Pancreas (tissue), 10 donors: ENCODE results near the gene ASIC2. TPM values are rescaled to one million over a fixed set of nuclear protein-coding genes. Genes with fewer than 3 reads are reported as not detected.

ENCODE experiments used
- ATAC-seq, 4 donors: fragments of 200-7000 bp; cut with Tn5 transposase; one replicate each; pipeline versions ENCODE4 v1.8.0 to v1.9.1; 2020; ENCODE audit warnings: mild to moderate bottlenecking in 4 of 4, moderate library complexity in 4 of 4
- DNase-seq, 6 donors: peaks; one replicate each; pipeline ENCODE4 v3.0.0-alpha.2; 2020
- FAIRE-seq: peaks from 2 replicates; lab custom pipeline; 2012; peaks lifted over from hg19 to GRCh38; lab: Jason Lieb, UNC
- H3K27ac ChIP-seq, 4 donors: fragments of 200-600 bp; sonication (generic); 1 replicate in 3 of 4; 2 replicates in 1 of 4; pipeline versions ENCODE4 v1.5.0 to v1.8.0; 2020
- H3K27me3 ChIP-seq, 4 donors: fragments of 200-600 bp; one replicate each; pipeline ENCODE4 v1.8.0; 2021
- H3K36me3 ChIP-seq, 3 donors: fragments of 200-600 bp; sonication (generic) in 1 of 3; one replicate each; pipeline versions ENCODE4 v1.5.0 to v1.8.0; 2020 to 2021
- H3K4me1 ChIP-seq, 3 donors: fragments of 200-600 bp; one replicate each; pipeline ENCODE4 v1.8.0; 2021
- H3K4me3 ChIP-seq, 4 donors: fragments of 200-600 bp; sonication (generic) in 2 of 4; one replicate each; pipeline versions ENCODE4 v1.5.0 to v1.8.0; 2020 to 2021
- H3K9me3 ChIP-seq, 4 donors: fragments of 200-600 bp; one replicate each; pipeline ENCODE4 v1.8.0; 2021
- WGBS, 2 donors: extraction: QIAGEN DNeasy Blood & Tissue Kit; methylation state at CpG; one replicate each; pipeline ENCODE4 v1.1.7; 2013; 5-methylcytosine and 5-hydroxymethylcytosine counted together
- intact Hi-C, 3 donors: fragments of 100-400 bp; cut with DNase I; formaldehyde crosslinking; loops; one replicate each; pipeline versions ENCODE4 v1.11.1 to v1.14.2; 2022
- polyA plus RNA-seq, 2 donors: library from polyadenylated mRNA; stranded (reverse); fragments of 200-250 nt; gene quantifications; one replicate each; pipeline ENCODE4 v1.2.3, GENCODE V29; 2013
- total RNA-seq, 6 donors: library from RNA; stranded (reverse); fragmentation: NEBNext Ultra II Directional in 4 of 6; extraction: Animal tissue kit (Norgen Biotek cat#: 25700) in 4 of 6; gene quantifications; one replicate each; pipeline versions ENCODE4 v1.2.1 to v1.2.4, GENCODE V29; 2021 to 2023
- TF ChIP-seq, protein P1 (sequence below), 4 donors: fragments of 200-600 bp; sonication (generic) in 3 of 4; IDR thresholded peaks; one replicate each; pipeline versions ENCODE4 v1.5.0 to v1.8.0; 2021; ENCODE audit warnings: antibody characterized with exemption in 4 of 4
- donor health status: healthy with polysubstance abuse.
- donor health status: DM: no; HTN: no; CAD: no; lungs with moderate emphysema.
- donor health status: DM: no; HTN: no; CAD: no.
- donor health status: control.
- donor health status: control.
- donor health status: Bipolar disorder and iron deficiency.
- donor health status: DM: yes; HTN: yes; CAD: no.
- donor health status: DM: no; HTN: no; CAD: no.
- donor health status: DM: no; HTN: no; CAD: no.
- donor health status: DM: yes; HTN: yes; CAD: no.

Gene ASIC2
- total and polyA plus RNA-seq, 8 donors, result 0.09 to 0.14 (median 0.09) TPM; not detected in 5

DNA sequence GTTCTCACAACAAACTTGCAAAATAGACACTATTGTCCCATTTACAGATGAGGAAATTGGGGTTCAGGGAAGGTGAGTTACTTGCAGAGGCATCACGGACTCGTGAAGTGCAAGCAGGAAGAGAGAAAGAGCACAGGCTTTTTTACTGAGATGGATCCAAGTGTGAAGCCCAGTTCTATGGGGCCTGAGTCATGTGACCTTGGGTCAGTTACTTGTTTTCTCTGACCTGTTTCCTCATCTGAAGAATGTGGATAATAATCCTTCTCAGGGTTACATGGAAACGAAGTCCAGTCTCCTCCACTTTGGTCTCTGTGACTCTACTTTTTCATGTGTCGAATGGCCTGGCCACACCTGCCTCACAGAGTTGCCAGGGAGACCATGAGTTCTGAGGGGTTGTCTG lies 167.0 kb downstream of the ASIC2 start:
- H3K36me3 ChIP-seq, result no peaks in the 10 kb centered on the region
- H3K27me3 ChIP-seq, result no peaks in the 10 kb centered on the region
- no peaks in the 10 kb centered on the region for H3K9me3 ChIP-seq
- intact Hi-C loops, result no loop called here
- WGBS, 2 donors, result 65 to 76% methylated on average over 4 of the region's 4 CpGs
- FAIRE-seq, result no peak
- DNase-seq, result no peak
- H3K4me3 ChIP-seq, result no peak overlapping the region
- ATAC-seq, result no peak
- H3K27ac ChIP-seq, result no peak overlapping the region
- TF ChIP-seq, protein P1, sequence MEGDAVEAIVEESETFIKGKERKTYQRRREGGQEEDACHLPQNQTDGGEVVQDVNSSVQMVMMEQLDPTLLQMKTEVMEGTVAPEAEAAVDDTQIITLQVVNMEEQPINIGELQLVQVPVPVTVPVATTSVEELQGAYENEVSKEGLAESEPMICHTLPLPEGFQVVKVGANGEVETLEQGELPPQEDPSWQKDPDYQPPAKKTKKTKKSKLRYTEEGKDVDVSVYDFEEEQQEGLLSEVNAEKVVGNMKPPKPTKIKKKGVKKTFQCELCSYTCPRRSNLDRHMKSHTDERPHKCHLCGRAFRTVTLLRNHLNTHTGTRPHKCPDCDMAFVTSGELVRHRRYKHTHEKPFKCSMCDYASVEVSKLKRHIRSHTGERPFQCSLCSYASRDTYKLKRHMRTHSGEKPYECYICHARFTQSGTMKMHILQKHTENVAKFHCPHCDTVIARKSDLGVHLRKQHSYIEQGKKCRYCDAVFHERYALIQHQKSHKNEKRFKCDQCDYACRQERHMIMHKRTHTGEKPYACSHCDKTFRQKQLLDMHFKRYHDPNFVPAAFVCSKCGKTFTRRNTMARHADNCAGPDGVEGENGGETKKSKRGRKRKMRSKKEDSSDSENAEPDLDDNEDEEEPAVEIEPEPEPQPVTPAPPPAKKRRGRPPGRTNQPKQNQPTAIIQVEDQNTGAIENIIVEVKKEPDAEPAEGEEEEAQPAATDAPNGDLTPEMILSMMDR (IDR thresholded peaks at IDR 0.05), result no peak
- no peaks in the 10 kb centered on the region for H3K4me1 ChIP-seq

GRCh38 chr17:33125552-33125950 lies 167.5 kb downstream of the ASIC2 start:
- 49 to 55% methylated on average over 3 of the region's 3 CpGs for WGBS, 2 donors
- ATAC-seq (no peak), DNase-seq (no peak), FAIRE-seq (no peak)
- no peaks in the 10 kb centered on the region for H3K4me1 ChIP-seq
- no peak overlapping the region for H3K27ac ChIP-seq
- no peaks in the 10 kb centered on the region for H3K36me3 ChIP-seq
- TF ChIP-seq, protein P1 (IDR thresholded peaks at IDR 0.05), result no peak
- H3K27me3 ChIP-seq, result no peaks in the 10 kb centered on the region
- intact Hi-C loops, result no loop called here
- H3K9me3 ChIP-seq, result no peaks in the 10 kb centered on the region
- no peak overlapping the region for H3K4me3 ChIP-seq

DNA sequence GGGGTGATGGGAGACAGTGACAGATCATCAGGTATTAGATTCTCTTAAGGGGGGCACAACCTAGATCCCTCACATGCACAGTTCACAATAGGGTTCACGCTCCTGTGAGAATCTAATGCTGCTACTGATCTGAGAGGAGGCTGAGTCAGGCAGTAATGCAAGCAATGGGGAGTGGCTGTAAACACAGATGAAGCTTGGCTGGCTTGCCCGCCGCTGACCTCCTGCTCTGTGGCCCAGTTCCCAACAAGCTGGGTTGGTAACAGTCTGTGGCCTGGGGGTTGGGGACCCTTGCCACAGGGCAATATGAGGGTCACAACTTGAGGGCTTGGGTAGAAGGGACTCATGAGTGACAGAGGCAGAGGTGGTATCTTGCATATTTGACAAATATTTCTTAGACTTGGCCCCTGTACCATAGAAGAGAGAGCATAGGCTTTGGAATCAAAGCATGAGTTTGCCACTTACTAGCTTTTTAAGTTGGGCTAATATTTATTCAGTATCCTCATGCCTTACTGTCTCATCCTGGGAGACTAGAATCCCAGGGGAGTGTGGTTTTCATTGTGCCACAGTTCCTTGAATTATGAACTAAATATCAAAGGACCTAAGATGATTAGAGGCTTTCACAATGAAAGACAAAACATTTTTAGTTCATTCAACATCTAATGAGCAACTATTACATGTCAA lies 168.1 kb downstream of the ASIC2 start:
- Histone ChIP-seq H3K27ac (no peak overlapping the region), H3K4me1 (no peaks in the 10 kb centered on the region), H3K4me3 (no peak overlapping the region), H3K36me3 (no peaks in the 10 kb centered on the region), H3K9me3 (no peaks in the 10 kb centered on the region), H3K27me3 (no peaks in the 10 kb centered on the region)
- DNase-seq (no peak), ATAC-seq (no peak), FAIRE-seq (no peak)
- TF ChIP-seq, protein P1 (IDR thresholded peaks at IDR 0.05), result no peak
- 25 to 36% methylated on average over 3 of the region's 3 CpGs for WGBS, 2 donors
- intact Hi-C loops, result no loop called here

GRCh38 chr17:33124185-33124584 lies 168.9 kb downstream of the ASIC2 start:
- H3K4me3 ChIP-seq, result no peak overlapping the region
- H3K27me3 ChIP-seq, result no peaks in the 10 kb centered on the region
- no peaks in the 10 kb centered on the region for H3K36me3 ChIP-seq
- H3K9me3 ChIP-seq, result no peaks in the 10 kb centered on the region
- DNase-seq (no peak), FAIRE-seq (no peak), ATAC-seq (no peak)
- TF ChIP-seq, protein P1 (IDR thresholded peaks at IDR 0.05), result no peak
- H3K27ac ChIP-seq, result no peak overlapping the region
- no peaks in the 10 kb centered on the region for H3K4me1 ChIP-seq
- intact Hi-C loops, result no loop called here

DNA sequence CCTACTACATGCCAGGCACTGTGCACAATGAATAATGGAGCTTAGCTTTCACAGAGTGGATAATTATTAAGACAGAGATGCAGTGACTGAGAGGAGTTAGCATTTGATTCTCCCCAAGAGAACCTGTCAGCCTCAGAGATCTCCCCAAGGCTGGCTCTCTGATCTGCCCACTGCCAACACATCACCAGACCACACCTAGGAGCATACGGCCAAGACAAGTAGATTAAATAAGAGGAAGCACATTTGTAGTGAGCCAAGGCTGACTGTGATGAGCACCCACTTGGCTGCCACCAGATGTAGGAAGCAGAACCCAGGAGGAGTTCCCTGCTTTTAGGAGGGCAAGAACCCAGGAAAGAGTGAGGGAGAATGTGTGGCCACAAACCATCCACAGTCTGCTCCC lies 171.3 kb downstream of the ASIC2 start:
- Histone ChIP-seq H3K36me3 (no peaks in the 10 kb centered on the region), H3K9me3 (no peaks in the 10 kb centered on the region), H3K27me3 (no peaks in the 10 kb centered on the region), H3K27ac (no peak overlapping the region), H3K4me3 (no peak overlapping the region), H3K4me1 (no peaks in the 10 kb centered on the region)
- intact Hi-C loops, result no loop called here
- ATAC-seq (no peak), FAIRE-seq (no peak), DNase-seq (no peak)
- 26 to 59% methylated on average over 1 of the region's 1 CpG for WGBS, 2 donors
- TF ChIP-seq, protein P1 (IDR thresholded peaks at IDR 0.05), result no peak
